ENCODE measurements around the gene PPP2R5A.

Gene PPP2R5A

DNA sequence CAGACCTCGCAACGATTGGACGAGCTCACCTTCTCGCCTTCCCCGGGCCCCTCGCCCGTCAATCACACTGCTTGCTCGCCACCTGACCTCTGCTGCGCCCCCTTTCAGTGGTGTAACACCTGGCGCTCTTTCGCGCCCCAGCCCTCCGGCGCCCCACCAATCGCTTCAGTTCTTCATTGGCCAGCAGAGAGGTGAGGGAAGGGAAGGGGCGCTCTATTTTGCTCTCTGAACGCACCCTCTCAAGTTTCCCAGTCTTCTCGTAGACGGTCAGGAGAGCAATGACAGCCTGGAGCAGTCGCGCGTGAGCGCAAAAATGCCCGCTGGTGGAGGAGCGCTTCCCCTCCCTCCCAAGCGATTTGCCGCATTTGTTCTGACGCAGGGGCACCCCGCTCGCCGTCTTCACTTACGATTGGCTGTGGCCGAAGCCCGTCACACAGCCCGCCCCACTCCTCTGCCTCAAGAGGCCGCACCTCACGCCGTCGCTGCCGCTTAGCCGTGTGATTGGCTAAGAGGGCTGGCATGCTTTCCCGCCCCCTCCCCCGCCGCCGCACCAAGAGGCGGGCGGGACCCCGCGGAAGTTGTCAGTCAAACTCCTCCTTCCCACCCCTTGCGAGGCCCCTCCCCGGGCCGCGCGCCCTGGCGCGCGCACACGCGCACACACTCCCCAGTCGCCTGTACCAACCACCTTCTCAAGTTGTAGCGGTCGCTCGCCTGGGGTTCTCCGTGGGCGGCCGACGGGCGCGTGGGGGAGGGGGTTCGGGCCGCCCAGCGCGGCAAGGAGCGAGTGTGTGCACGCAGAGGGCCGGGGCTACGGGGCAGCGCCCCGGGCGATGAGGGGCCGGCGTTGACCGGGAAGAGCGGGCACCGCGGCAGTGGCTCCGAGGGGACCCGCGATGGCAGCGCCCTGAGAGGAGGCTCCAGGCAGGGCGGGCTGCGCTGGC, at the start of gene PPP2R5A:
Gene PPP2R5A (plus strand): TSS at position 667 of the 941 bp plus-strand sequence. CDS start 701 bp downstream, outside the sequence.
- DNase-seq (ENCODE audit: insufficient read length, low spot score) (peak; percentile 93), FAIRE-seq (peak; percentile 78)
- peak; percentile 86 for TF ChIP-seq POLR2A (IDR thresholded peaks at IDR 0.05; ENCODE audit: low read depth, low read length)

DNA sequence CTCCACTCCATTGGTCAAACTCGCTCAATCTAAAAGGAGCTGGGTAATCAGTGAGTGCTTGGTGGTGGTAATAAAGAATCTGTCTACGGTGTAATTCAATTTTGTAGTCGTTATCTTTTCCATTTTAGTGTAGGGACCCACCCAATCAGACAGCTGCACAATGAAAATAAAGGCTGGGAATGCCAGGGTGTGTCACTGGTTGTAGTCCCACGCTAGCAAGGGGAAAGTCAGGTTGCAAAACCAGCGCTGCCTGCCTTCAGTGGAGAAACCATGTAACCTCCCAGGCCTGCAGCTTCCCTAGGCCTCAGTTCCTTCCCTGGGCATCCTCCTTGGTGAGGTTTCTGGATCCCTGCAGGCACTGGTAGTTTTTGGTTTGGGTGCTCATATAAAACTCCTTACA, 49.4 kb upstream of the PPP2R5A start:
- no peak for TF ChIP-seq POLR2A (IDR thresholded peaks at IDR 0.05; ENCODE audit: low read depth, low read length)
- no peak for DNase-seq (ENCODE audit: insufficient read length, low spot score)
- FAIRE-seq, result no peak

DNA sequence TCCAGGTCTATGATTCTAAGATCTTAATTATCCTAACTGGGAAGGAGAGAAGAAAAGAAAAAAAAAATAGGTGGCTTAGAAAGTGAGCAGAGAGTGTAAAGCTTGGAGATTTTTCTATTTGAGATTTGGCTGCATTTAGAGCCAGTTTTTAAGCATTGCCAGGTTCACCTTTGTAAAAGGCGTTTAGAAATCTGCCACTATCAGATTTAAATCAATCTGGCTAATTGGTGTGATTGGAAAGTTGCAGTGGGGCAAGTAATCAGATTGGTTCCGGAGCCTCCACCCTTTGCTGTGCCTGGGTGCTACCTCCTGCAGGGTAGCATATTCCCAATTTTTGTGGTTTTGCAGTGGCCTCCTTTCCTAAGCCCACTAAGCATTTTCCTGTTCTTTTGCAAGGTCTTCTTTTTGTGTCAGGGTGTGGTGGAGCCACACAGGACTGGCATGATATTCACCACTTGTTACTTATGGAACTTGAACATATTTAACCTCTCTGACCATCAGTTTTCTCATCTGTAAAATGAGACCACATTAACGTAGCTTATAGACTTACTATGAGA, 48.5 kb upstream of the PPP2R5A start:
- DNase-seq (ENCODE audit: insufficient read length, low spot score) (no peak), FAIRE-seq (no peak)
- no peak for TF ChIP-seq POLR2A (IDR thresholded peaks at IDR 0.05; ENCODE audit: low read depth, low read length)

DNA sequence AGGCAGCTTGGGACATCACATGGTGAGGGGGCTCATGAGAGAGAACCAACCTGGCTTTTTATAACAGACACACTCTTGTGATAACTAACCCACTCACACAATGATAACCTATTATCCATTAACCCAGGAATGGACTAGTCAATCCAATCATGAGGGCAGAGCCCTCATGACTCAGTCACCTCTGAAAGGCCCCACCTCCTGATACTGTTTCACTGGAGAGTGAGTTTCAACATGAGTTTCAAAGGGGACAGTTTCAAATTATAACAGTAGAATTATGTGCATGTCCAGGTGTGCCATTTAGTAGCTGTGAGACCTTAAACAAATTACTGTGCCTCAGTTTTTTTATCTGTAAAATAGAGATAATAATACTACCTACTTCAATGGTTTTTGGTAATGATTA, 47.6 kb upstream of the PPP2R5A start:
- no peak for DNase-seq (ENCODE audit: insufficient read length, low spot score)
- no peak for FAIRE-seq
- TF ChIP-seq POLR2A (IDR thresholded peaks at IDR 0.05; ENCODE audit: low read depth, low read length), result no peak

DNA sequence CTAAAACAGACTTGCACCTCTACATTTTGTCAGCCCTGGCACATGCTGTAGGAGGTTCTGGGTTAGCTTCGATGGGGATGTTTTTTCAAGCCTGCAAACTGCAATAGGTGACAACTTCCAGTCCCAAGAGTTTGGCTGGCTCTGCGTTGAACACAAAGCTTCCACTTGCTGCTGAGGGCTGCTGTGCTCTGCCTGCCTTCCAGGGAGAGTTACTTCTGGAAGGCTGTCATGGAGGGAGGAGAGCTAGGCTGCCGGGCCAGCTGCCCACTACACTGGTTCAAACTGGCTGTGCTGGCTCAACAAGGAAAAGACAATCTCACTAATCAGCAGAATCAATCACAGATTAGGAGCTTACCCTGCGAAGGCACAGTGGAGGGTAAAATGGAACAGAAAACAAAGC, 46.7 kb upstream of the PPP2R5A start:
- no peak for FAIRE-seq
- DNase-seq (ENCODE audit: insufficient read length, low spot score), result no peak
- no peak for TF ChIP-seq POLR2A (IDR thresholded peaks at IDR 0.05; ENCODE audit: low read depth, low read length)

DNA sequence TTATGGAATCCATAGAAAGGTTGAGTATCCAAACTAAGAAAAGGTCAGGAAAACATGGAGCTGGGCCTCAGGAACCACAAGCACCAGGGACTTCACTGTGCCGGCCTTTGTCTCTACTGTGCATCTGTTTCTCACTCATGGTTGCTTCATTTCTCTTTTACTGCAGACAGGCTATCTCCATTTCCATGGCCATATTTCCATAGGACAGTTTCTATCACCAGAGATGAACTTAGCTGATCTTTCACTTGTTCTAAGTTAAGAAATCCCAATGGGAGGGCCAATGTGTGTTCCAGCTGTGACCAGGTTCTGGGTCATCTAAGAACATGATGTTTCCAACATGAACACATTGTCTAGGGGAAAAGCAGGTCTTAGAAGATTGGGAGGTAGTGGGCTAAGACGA, 43.7 kb upstream of the PPP2R5A start:
- FAIRE-seq, result no peak
- no peak for DNase-seq (ENCODE audit: insufficient read length, low spot score)
- TF ChIP-seq POLR2A (IDR thresholded peaks at IDR 0.05; ENCODE audit: low read depth, low read length), result no peak

DNA sequence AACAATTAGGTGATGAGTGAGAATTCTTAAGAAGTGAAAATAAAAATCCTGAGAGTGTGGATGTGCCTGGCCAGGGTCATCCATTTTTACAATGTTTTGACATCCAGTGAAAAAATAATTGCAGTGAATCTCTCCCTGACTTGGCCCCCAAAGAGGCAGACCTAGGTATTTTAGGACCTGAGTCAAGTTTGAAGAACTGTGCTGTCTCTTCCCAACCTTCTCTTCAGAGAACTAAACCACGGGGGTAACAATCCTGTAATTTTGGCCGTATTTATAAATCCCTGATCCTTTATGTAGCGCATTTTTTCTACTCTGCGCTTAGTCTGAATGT, 43.3 kb upstream of the PPP2R5A start:
- no peak for TF ChIP-seq POLR2A (IDR thresholded peaks at IDR 0.05; ENCODE audit: low read depth, low read length)
- no peak for FAIRE-seq
- DNase-seq (ENCODE audit: insufficient read length, low spot score), result no peak

DNA sequence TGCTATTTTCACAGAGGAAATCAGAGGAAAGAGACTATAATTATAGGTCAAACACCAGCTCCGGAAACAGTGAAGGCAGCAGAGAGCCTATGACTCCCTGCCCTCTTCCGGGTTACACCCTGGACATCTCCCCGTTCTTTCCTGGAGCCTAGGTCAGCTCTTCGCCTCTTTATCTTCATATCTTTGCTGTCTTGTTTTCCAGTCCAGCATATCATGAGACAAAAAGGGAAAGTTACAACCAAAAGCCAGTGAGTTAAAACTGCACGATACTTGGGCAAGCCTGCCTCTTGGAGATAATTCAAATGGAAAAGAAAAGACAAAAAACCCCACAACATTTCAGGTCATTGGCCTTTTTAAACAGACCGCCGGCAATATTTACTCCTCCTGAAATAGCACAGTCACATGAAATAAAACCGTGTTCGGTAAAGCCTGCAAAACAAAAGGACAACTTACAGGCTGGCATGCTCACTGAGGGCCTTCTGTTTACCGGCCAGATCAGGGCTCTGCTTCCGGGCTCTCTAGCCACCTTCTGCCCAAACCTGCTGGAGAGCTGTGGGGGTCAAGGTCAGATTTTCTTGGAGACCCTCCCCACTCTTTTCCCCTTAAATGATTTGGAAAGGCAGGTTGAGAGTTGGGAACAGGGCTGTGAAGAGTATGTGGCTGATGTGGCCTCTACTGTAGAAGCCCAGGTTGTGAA, 42.8 kb upstream of the PPP2R5A start:
- FAIRE-seq, result no peak
- TF ChIP-seq POLR2A (IDR thresholded peaks at IDR 0.05; ENCODE audit: low read depth, low read length), result no peak
- no peak for DNase-seq (ENCODE audit: insufficient read length, low spot score)

DNA sequence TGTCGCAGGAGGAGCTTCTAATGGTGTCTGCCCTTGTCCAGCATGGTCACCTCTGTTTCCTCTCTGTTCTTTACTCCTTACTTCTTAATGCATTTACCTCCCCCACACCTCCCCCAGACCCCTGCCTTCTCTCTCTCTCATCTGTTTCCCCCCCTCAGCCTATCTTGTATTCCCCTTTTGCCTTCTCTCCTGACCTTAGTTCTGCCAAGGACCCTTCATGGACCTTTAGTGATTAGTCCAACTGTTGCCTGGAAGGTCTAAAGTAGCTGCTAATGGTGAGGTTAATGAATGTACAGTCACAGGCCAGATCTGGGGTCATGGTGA, 42.3 kb upstream of the PPP2R5A start:
- DNase-seq (ENCODE audit: insufficient read length, low spot score), result no peak
- no peak for FAIRE-seq
- no peak for TF ChIP-seq POLR2A (IDR thresholded peaks at IDR 0.05; ENCODE audit: low read depth, low read length)

DNA sequence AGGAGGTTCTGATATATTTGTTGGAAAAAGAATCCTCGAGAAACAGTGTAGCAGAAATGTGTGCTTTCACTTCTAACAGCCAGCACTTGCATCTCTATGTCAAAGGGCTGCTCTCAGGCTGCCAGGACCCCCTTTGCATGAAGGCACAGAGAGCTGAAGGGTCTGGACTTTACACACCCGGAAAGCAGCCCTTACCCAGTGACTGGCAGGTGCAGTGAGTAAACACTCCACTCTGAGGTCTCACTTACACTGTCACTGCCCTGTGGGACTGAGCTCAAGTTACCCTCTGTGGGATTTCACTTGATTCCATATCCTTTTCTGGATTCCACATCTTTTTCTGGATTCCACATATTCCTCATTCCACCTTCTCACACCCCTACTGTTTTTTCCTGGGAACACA, 40.8 kb upstream of the PPP2R5A start:
- no peak for TF ChIP-seq POLR2A (IDR thresholded peaks at IDR 0.05; ENCODE audit: low read depth, low read length)
- FAIRE-seq (no peak), DNase-seq (ENCODE audit: insufficient read length, low spot score) (no peak)

DNA sequence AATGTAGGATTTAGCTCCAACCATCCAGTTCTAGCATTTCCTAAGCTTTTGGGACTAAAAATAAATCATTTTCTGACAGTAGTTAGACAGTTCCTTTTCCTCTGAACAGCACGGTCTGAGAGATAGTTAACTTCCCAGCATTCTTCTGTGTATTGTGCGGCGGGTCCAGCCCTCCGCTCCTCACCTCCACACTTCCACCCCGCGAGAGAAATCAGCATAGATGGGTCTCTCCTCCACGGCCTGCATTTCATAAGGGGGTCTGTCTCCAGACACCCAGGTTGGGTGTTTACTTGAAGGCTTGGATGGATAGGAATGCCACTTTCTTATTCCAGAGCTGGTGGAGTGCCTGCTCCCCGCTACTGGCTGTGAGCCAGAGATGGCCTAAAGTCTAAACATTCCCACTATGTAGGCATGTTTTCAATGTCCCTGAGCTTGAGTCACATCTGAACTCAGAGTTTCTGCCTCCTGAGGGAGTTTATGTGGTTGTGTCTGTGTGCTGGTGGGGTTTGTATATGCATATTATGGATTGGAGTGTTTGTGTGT, 38.0 kb upstream of the PPP2R5A start:
- TF ChIP-seq POLR2A (IDR thresholded peaks at IDR 0.05; ENCODE audit: low read depth, low read length), result no peak
- FAIRE-seq (no peak), DNase-seq (ENCODE audit: insufficient read length, low spot score) (no peak)

DNA sequence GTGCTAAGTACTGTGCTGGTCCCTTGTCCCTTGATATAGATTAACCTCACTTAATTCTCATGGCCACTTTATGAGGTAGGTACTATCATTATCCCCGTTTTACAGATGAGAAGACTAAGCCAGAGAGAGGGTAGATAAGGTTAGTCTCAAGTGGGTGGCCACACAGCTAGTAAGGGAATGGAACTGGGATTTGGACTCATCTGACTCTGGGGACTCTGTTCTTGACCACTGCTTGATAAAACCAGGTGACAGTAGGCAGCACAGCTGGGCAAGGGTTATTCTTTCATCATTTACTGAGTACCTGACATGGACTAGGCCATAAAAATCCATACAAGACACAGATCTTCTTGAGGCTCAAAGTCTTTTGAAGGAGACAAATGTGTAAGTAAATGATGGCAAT, 37.2 kb upstream of the PPP2R5A start:
- FAIRE-seq, result no peak
- no peak for TF ChIP-seq POLR2A (IDR thresholded peaks at IDR 0.05; ENCODE audit: low read depth, low read length)
- DNase-seq (ENCODE audit: insufficient read length, low spot score), result no peak

DNA sequence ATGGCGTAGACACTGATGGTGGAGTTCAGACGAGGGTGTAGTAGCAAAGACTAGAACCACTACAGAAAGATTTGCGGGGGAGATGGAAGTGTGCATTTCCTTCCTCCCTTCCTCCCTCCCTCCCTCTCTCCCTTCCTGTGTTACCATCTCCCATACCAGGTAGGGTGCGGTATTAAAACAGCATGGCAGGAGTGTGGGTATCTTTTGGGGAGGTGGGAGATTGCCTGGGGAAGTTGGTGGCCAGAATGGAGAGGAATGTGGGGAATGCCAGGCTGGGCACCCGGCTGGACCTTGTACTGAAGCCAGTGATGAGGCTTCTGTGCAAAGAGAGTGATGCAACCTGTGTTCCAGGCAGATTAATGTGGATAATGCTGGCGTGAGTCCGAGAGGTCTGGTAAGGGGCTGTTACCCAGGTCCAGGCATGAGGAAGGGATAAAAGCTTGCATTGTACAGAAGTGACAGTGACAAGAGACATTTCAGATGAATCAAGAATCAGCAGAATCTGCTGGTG, 30.3 kb upstream of the PPP2R5A start:
- DNase-seq (ENCODE audit: insufficient read length, low spot score) (no peak), FAIRE-seq (no peak)
- no peak for TF ChIP-seq POLR2A (IDR thresholded peaks at IDR 0.05; ENCODE audit: low read depth, low read length)

DNA sequence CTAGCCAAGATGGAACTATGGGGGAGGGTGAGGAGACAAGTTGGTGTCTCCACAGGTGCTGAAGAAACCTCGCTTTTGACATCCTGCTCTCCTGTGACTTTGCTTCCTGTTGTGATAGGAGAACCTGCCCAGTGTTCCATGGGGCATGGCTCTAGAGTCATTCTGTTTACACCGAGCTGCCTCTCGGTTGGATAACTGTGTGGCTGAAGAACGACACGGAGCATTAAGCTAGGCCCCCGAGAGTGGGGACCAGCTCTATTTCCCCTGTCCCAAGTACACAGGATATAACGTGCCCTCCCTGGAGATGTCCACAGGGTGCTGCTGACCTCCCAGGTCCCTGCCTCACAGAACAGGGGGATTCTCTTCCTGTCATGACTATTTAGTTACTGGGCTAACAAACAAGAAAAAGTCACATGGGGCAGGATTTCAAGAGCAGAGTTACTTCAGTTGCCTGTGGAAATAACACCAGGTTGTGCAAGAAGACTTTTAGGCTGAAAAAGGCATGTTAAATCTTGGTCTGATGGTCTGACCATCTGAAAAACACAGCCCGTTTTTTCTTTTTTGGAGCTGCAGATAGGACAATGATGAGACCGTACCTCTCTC, 29.4 kb upstream of the PPP2R5A start:
- TF ChIP-seq POLR2A (IDR thresholded peaks at IDR 0.05; ENCODE audit: low read depth, low read length), result no peak
- no peak for DNase-seq (ENCODE audit: insufficient read length, low spot score)
- FAIRE-seq, result no peak
